Testis (tissue), 2 donors: ENCODE data around the gene CHRD.

ENCODE experiments used
- CTCF ChIP-seq, 3 experiments: fragments of 450-650 bp in 2 of 3; fragments of 200-600 bp in 1 of 3; sonication (generic) in 1 of 3; IDR thresholded peaks; one replicate each; pipeline ENCODE4 v1.5.1; 2016 to 2019; ENCODE audit warnings: antibody characterized with exemption in 3 of 3, mild to moderate bottlenecking in 2 of 3, moderate library complexity in 1 of 3
- POLR2A ChIP-seq: fragments of 450-650 bp; IDR thresholded peaks from one replicate; pipeline ENCODE4 v1.6.1; 2017; ENCODE audit warnings: antibody characterized with exemption, mild to moderate bottlenecking, moderate library complexity

GRCh38 chr3:184344579-184345316 is 35.1 kb upstream of the CHRD start:
- TF ChIP-seq CTCF (IDR thresholded peaks at IDR 0.05) (no peak), POLR2A (no peak)
